ENCODE measurements around the gene TPCN2.

TPCN2 gene

DNA sequence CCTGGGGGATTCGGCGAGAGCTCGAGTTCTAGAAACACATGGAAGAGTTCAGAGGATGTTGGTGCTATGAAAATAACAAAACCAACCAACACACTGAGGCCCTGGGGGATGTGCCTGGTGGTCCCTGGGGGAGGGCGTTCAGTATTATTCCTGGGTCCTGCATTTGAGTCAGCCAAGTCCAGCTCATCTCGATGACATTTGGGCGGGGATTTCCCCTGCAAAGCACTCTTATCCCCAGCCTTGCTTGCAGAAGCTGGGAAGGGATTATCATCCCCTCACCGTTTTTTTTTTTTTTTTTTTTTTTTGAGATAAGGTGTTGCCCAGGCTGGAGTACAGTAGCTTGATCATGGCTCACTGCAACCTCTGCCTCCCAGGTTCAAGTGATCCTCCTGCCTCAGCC lies 104.9 kb downstream of the TPCN2 start:
- TF ChIP-seq SIN3A (IDR thresholded peaks at IDR 0.05; ENCODE audit: borderline replicate concordance, insufficient read depth, low read length), result no peak
- TF ChIP-seq REST (IDR thresholded peaks at IDR 0.05; ENCODE audit: insufficient read depth in 1 of 2, low read depth in 2 of 2, low read length in 2 of 2), result no peak
- no peak for TF ChIP-seq POLR2AphosphoS5 (IDR thresholded peaks at IDR 0.05; ENCODE audit: low read depth, low read length)
- TF ChIP-seq TAF1 (IDR thresholded peaks at IDR 0.05; ENCODE audit: borderline replicate concordance, insufficient read depth, low read length), result no peak
- no peak for TF ChIP-seq FOXP2 (optimal IDR thresholded peaks at IDR 0.05; ENCODE audit: borderline replicate concordance, extremely low read depth, extremely low read length, insufficient read depth)

- TF ChIP-seq FOXP2 (optimal IDR thresholded peaks at IDR 0.05; ENCODE audit: borderline replicate concordance, extremely low read depth, extremely low read length, insufficient read depth) (no peak), REST (IDR thresholded peaks at IDR 0.05; ENCODE audit: insufficient read depth in 1 of 2, low read depth in 2 of 2, low read length in 2 of 2) (no peak), POLR2AphosphoS5 (IDR thresholded peaks at IDR 0.05; ENCODE audit: low read depth, low read length) (no peak), TAF1 (IDR thresholded peaks at IDR 0.05; ENCODE audit: borderline replicate concordance, insufficient read depth, low read length) (no peak), SIN3A (IDR thresholded peaks at IDR 0.05; ENCODE audit: borderline replicate concordance, insufficient read depth, low read length) (no peak)
Measured at GRCh38 chr11:69154211-69154913, 105.6 kb downstream of the TPCN2 start.

- TF ChIP-seq FOXP2 (optimal IDR thresholded peaks at IDR 0.05; ENCODE audit: borderline replicate concordance, extremely low read depth, extremely low read length, insufficient read depth) (no peak), POLR2AphosphoS5 (IDR thresholded peaks at IDR 0.05; ENCODE audit: low read depth, low read length) (no peak), TAF1 (IDR thresholded peaks at IDR 0.05; ENCODE audit: borderline replicate concordance, insufficient read depth, low read length) (no peak), SIN3A (IDR thresholded peaks at IDR 0.05; ENCODE audit: borderline replicate concordance, insufficient read depth, low read length) (no peak), REST (IDR thresholded peaks at IDR 0.05; ENCODE audit: insufficient read depth in 1 of 2, low read depth in 2 of 2, low read length in 2 of 2) (no peak)
Measured at GRCh38 chr11:69154938-69155301, 106.2 kb downstream of the TPCN2 start.

GRCh38 chr11:69155302-69156234 lies 106.8 kb downstream of the TPCN2 start, which contains the start of gene SMIM38:
SMIM38 (plus strand) TSS chr11:69155935; CDS start chr11:69157847, 1,912 bp downstream.
- TF ChIP-seq REST (IDR thresholded peaks at IDR 0.05; ENCODE audit: insufficient read depth in 1 of 2, low read depth in 2 of 2, low read length in 2 of 2) (no peak), FOXP2 (optimal IDR thresholded peaks at IDR 0.05; ENCODE audit: borderline replicate concordance, extremely low read depth, extremely low read length, insufficient read depth) (no peak)

All from PFSK-1 (cell line).